Right hindlimb (tissue), 1 donor: ENCODE results near the gene EXOC7.

ENCODE experiments used
- DNase-seq: peaks from one replicate; pipeline ENCODE4 v3.0.0-alpha.2; 2018

Gene EXOC7

GRCh38 chr17:76103274-76104139 lies at the start of gene EXOC7:
Gene EXOC7 (minus strand): TSS chr17:76103787. CDS start chr17:76103692, 95 bp downstream.
- DNase-seq: peak; percentile 95

- DNase-seq: no peak
Observed at GRCh38 chr17:76153202-76153601, 49.6 kb upstream of the EXOC7 start.

- DNase-seq: no peak
Observed at GRCh38 chr17:76152591-76152990, 49.0 kb upstream of the EXOC7 start.

GRCh38 chr17:76151896-76152454 lies 48.4 kb upstream of the EXOC7 start:
- no peak for DNase-seq

GRCh38 chr17:76150712-76151622 lies 47.4 kb upstream of the EXOC7 start:
- DNase-seq: peak; percentile 48

- DNase-seq: no peak
Observed at GRCh38 chr17:76149214-76149613, 45.6 kb upstream of the EXOC7 start.

GRCh38 chr17:76148015-76148326 lies 44.4 kb upstream of the EXOC7 start:
- DNase-seq: no peak

- no peak for DNase-seq
Observed at GRCh38 chr17:76147211-76148014, 43.8 kb upstream of the EXOC7 start.

GRCh38 chr17:76146053-76146851 lies 42.7 kb upstream of the EXOC7 start:
- no peak for DNase-seq

- DNase-seq: no peak
Observed at GRCh38 chr17:76145231-76146052, 41.9 kb upstream of the EXOC7 start.

GRCh38 chr17:76142585-76143041 lies 39.0 kb upstream of the EXOC7 start:
- no peak for DNase-seq

GRCh38 chr17:76142039-76142584 lies 38.5 kb upstream of the EXOC7 start:
- DNase-seq: no peak

GRCh38 chr17:76141212-76142038 lies 37.8 kb upstream of the EXOC7 start, which contains the start of gene FOXJ1:
Gene FOXJ1 (minus strand): TSS chr17:76141245. CDS start chr17:76140395, 850 bp downstream.
- peak; percentile 92 for DNase-seq

- no peak for DNase-seq
Observed at GRCh38 chr17:76140661-76141211, 37.1 kb upstream of the EXOC7 start.

- DNase-seq: no peak
Observed at GRCh38 chr17:76139801-76140660, 36.4 kb upstream of the EXOC7 start.

GRCh38 chr17:76138896-76139752 lies 35.5 kb upstream of the EXOC7 start:
- no peak for DNase-seq
